ENCODE measurements around the gene ORMDL3.
A peak's percentile ranks its signal among the peaks of the same experiment; 100 is the strongest.
"Not testable (repeated sequence)": the region's sequence is repeated elsewhere in the genome, so short reads cannot be mapped to it uniquely, and the experiment has no call there.

The ORMDL3 gene

GRCh38 chr17:39949028-39949427, 21.6 kb upstream of the ORMDL3 start:
- no peak for DNase-seq (ENCODE audit: low spot score)

DNA sequence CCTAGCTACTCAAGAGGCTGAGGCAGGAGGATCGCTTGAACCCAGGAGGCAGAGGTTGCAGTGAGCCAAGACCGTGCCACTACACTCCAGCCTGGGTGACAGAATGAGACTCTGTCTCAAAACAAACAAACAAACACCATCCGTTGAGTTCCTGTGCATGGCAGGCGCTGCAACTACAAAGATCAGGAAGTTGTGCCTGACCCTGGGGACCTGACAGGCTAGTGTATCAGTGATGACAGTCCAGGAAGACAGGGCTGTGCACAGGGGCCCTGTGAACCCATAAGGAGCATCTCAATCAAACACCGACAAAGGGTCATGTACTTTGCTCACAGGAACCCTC, 21.1 kb upstream of the ORMDL3 start:
- DNase-seq (ENCODE audit: low spot score), result not testable (repeated sequence)

- no peak for DNase-seq (ENCODE audit: low spot score)
Observed at GRCh38 chr17:39946551-39947330, 19.3 kb upstream of the ORMDL3 start.

- DNase-seq (ENCODE audit: low spot score), result no peak
Observed at GRCh38 chr17:39944393-39944711, 17.0 kb upstream of the ORMDL3 start.

GRCh38 chr17:39943702-39944392, 16.4 kb upstream of the ORMDL3 start:
- no peak for DNase-seq (ENCODE audit: low spot score)

DNA sequence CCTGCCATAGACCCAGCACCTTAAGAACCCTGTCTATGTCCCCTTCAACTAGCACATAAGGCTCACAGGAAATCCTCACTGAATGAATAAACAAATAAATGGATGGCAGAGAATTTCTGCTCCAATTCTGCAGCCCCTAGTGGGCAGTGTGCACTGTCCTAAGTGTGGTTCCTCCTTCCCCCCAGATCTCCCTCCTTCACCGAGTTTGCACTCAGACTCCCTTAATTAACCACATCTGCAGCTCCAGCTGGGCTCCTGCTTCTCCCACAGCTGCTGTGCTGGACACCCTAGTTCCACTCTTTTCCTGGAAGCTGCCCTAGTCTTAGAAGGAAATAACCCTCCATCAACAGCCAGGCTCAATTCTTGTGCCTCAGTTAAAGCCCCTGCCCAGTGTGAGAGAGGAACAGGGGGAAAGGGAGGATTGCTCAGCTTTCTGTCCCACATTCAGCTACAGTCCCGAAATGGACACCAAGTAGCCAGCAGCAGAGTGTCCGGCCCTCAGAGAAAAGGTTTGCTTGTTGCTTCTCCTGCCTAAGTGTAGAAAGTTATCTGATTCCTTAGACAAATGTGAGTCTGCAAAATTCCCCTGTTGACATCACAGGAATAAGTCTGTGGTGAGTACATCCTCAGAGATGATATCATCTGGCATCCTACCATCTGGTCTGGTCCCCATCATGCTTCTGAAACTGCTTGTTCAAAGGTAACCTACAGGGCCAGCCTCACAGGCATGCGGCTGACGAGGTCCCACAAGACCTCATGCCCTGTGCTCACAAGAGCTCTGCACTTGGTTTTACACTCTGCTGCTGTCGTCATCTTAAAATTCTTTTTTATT, 12.4 kb upstream of the ORMDL3 start:
- peak; percentile 79 for DNase-seq (ENCODE audit: low spot score)

GRCh38 chr17:39939106-39939505, 11.7 kb upstream of the ORMDL3 start:
- no peak for DNase-seq (ENCODE audit: low spot score)

DNA sequence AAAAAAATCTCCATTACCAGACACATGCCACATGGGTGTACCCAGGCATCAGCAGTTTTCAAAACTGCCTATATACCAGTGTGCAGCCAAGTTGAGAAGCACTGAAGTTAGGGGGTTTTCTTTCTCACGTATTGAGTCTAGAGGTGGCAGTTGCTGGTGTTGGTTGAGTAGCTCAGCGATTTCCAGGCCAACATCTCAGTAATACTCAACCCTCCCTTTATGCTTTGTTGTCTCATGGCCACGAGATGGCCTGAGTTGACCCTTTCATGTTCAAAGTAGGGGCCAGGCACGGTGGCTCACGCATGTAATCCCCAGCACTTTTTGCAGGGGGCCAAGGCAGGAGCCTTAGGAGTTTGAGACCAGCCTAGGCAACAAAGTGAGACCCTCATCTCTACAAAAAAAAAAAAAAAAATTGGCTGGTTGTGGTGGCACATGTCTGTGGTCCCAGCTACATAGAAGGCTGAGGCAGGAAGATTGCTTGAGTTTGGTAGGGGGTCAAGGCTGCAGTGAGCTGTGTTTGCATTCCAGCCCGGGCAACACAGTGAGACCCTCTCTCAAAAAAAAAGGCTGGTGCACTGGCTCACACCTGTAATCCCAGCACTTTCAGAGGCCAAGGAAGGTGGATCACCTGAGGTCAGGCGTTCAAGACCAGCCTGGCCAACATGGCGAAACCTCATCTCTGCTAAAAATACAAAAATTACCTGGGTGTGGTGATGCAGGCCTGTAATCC, 10.9 kb upstream of the ORMDL3 start:
- DNase-seq (ENCODE audit: low spot score), result no peak

DNA sequence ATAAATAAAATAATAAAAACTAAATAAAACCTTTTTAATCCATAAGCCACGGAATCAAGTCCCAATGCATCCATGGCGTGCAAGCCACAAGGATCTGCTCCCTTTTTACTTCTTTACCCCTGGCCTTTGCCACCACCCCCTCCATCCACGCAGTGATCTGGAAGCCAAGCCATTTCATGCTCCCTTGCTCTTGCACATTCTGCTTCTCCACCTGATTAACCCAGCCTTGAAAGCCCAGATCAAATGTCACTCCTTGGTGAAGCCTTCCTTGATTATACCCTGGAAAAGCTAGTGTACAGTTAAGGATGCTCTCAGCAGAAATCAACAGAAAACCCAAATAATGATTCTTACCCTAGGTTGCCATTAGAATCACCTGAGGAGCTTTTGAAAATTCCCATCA, 10.0 kb upstream of the ORMDL3 start:
- DNase-seq (ENCODE audit: low spot score), result no peak

GRCh38 chr17:39935909-39936308, 8.5 kb upstream of the ORMDL3 start:
- DNase-seq (ENCODE audit: low spot score), result no peak

DNA sequence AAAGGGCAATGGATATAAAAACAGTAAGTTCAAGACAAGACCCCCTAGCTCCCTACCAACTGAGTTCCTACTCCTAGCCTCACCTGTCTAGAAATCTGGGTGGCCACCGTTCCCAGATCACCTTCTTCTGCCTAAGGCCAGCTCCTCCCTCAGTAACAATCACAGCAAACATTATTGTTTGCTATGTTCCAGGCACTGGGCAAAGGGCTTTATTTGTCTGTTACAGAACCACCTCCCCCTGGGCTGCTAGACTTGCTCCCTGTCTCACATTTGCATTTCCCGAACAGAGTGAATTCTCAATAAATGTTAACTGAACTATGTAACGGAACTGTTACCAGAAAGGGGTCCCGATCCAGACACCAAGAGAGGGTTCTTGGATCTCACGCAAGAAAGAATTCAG, 6.9 kb upstream of the ORMDL3 start:
- DNase-seq (ENCODE audit: low spot score), result no peak

- DNase-seq (ENCODE audit: low spot score), result no peak
Observed at GRCh38 chr17:39933912-39934311, 6.5 kb upstream of the ORMDL3 start.

DNA sequence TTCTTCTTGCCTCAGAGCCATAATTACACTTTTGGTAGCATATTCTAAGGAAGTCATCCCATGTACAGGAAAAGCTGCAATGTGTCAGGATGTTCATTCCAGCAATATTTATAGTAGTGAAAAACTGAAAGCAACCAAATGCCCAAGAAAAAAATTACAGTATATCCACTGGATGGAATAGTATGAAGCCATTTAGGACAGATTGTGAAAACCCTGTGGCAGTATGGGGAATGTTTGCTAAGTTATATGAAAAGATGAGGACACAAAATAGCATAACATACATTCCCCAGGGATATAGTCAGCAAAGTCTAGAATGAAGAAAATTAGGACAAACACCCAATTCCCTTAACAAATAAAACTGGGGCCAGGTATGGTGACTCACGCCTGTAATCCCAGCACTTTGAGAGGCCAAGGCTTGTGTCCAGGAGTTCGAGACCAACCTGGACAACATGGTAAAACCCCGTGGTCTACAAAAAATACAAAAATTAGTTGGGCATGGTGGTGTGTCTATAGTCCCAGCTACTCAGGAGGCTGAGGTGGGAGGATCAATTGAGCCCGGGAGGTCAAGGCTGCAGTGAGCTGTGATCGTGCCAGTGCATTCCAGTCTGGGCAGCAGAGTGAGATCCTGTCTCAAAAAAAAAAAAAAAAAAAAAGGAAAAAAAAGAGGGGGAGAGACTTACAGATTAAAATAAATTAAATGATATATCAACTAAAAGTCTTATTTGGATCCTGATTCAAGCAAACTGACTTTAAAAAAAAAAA, 2.4 kb upstream of the ORMDL3 start:
- DNase-seq (ENCODE audit: low spot score), result no peak

GRCh38 chr17:39928858-39929645, 1.7 kb upstream of the ORMDL3 start:
- no peak for DNase-seq (ENCODE audit: low spot score)

DNA sequence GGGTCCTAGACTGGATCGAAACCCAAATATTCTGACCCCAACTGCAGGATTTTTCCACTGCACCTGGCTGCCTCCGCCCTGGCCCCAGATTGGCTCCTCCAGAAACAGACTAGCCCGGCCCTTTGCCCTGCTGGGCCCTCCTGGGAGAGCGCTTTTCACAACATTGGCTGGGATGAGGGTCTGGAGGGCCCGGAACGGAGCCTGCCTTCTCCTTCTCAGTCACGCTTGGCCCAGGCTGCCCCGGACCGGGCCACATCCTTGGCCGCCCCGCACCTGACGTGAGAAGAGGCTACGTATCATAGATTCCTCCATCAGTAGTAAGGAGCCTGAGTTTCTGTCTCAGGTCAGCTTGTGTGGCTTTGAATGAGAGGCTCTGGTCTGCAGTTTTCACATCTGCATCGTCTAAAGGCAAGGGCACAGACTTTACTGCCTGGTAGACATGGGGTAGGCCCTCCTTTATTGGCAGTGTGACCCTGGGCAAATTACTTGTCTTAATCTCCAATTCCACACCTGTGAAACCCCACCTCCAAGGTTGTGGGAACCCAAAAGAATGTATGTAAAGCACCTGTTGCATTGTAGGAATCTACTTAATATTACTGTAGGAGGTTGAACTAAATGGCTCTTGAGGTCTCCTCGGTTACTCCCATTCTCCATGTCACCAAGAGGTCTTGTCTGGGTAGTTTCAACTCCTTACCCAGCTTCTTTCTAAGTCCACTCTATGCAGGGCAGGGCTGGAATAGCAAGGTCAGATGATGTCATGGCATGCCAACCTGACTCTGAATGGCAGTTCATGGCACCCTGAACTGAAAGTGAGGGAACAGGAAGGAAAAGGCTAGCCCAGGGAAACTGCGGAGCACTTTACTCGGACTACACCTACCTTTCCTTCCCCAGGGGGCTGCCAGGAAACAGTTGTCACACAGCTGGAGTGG, 792 bp upstream of the ORMDL3 start:
- DNase-seq (ENCODE audit: low spot score), result no peak

GRCh38 chr17:39926588-39927100, 757 bp downstream of the ORMDL3 start:
- DNase-seq (ENCODE audit: low spot score), result peak; percentile 67

- no peak for DNase-seq (ENCODE audit: low spot score)
Observed at GRCh38 chr17:39926135-39926587, 1.2 kb downstream of the ORMDL3 start.

GRCh38 chr17:39925282-39926134, 1.9 kb downstream of the ORMDL3 start:
- no peak for DNase-seq (ENCODE audit: low spot score)
